Endometrial microvascular endothelial cells (primary cell): Measurements from ENCODE around the gene COL3A1. TPM values are rescaled to one million over a fixed set of nuclear protein-coding genes. Genes with fewer than 3 reads are reported as not detected.

Experiments
- in situ Hi-C: cut with HindIII; loops from 2 replicates; pipeline ENCODE4 v1.10.0; 2017; ENCODE audit warnings: low sequenced_read_pairs, low pct_unique_long_range_greater_than_20kb; ENCODE audit errors: inconsistent ontology term
- total RNA-seq: library from RNA; depleted of rRNA; stranded (reverse); fragments of >200 nt; gene quantifications from one replicate; pipeline ENCODE4 v1.2.3, GENCODE V29; 2015; ENCODE audit errors: inconsistent ontology term

COL3A1 gene
- 23.0 TPM for total RNA-seq

- in situ Hi-C loops: no loop called here
These were observed at the start of gene COL3A1 for GRCh38 chr2:188974164-188974563. COL3A1 (plus strand) TSS chr2:188974373; CDS start chr2:188974490, 117 bp downstream.

GRCh38 chr2:188928643-188929042 lies 45.5 kb upstream of the COL3A1 start:
- in situ Hi-C loops: no loop called here

GRCh38 chr2:188931361-188931760 lies 42.8 kb upstream of the COL3A1 start:
- in situ Hi-C loops: no loop called here

GRCh38 chr2:188937228-188938220 lies 36.6 kb upstream of the COL3A1 start:
- in situ Hi-C loops: no loop called here

- in situ Hi-C loops: no loop called here
These were observed 34.0 kb upstream of the COL3A1 start for GRCh38 chr2:188940171-188940570.

- in situ Hi-C loops: no loop called here
These were observed 29.7 kb upstream of the COL3A1 start for GRCh38 chr2:188944442-188944841.

- in situ Hi-C loops: no loop called here
These were observed 24.9 kb upstream of the COL3A1 start for GRCh38 chr2:188949046-188949818.

GRCh38 chr2:188952901-188953300 lies 21.3 kb upstream of the COL3A1 start:
- in situ Hi-C loops: no loop called here

GRCh38 chr2:188956290-188956689 lies 17.9 kb upstream of the COL3A1 start:
- in situ Hi-C loops: no loop called here

- in situ Hi-C loops: no loop called here
These were observed 17.2 kb upstream of the COL3A1 start for GRCh38 chr2:188956961-188957360.

GRCh38 chr2:188957646-188958045 lies 16.5 kb upstream of the COL3A1 start:
- in situ Hi-C loops: no loop called here

GRCh38 chr2:188963741-188964140 lies 10.4 kb upstream of the COL3A1 start:
- in situ Hi-C loops: no loop called here

GRCh38 chr2:188964976-188965546 lies 9.1 kb upstream of the COL3A1 start:
- in situ Hi-C loops: no loop called here

- in situ Hi-C loops: no loop called here
These were observed 8.6 kb upstream of the COL3A1 start for GRCh38 chr2:188965563-188965962.

GRCh38 chr2:188966079-188966571 lies 8.0 kb upstream of the COL3A1 start:
- in situ Hi-C loops: no loop called here

- in situ Hi-C loops: no loop called here
These were observed 7.3 kb upstream of the COL3A1 start for GRCh38 chr2:188966728-188967440.

GRCh38 chr2:188969236-188969635 lies 4.9 kb upstream of the COL3A1 start:
- in situ Hi-C loops: no loop called here

- in situ Hi-C loops: no loop called here
These were observed 4.5 kb upstream of the COL3A1 start for GRCh38 chr2:188969651-188970050.

- in situ Hi-C loops: no loop called here
These were observed 4.0 kb upstream of the COL3A1 start for GRCh38 chr2:188970211-188970610.
